NAMALWA (cell line): ENCODE results near the gene MARK3.

Source experiments
- DNase-seq: peaks from one replicate; pipeline ENCODE4 v3.0.0-alpha.2; 2015; ENCODE audit warnings: low spot score

MARK3 gene

GRCh38 chr14:103550451-103551337, 165.5 kb downstream of the MARK3 start:
- no peak for DNase-seq

DNA sequence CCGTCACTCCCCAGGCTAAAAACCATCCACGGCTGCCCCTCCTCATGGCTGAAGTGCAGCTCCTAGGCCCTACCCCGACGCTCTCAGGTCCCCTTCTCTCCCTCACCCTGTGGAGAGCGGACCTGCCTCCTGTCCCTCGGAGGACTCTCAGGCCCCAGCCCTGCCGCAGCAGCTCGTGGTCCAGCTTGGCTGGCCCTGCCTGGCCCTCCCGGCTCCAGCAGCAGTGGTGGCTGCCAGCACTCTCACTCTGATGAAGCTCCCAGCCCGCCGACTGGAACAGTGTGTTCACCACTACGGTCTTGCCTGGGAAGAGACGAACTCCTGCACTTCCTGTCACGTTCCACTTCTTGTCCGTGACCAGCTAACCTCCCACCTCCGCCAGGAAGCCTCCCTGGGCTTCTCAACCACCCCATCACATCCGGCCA, 166.1 kb downstream of the MARK3 start:
- no peak for DNase-seq

GRCh38 chr14:103552011-103552845, 167.0 kb downstream of the MARK3 start:
- DNase-seq = no peak

GRCh38 chr14:103552846-103553210, 167.6 kb downstream of the MARK3 start:
- DNase-seq = no peak
